ENCODE data around the gene PRSS8.

DNA sequence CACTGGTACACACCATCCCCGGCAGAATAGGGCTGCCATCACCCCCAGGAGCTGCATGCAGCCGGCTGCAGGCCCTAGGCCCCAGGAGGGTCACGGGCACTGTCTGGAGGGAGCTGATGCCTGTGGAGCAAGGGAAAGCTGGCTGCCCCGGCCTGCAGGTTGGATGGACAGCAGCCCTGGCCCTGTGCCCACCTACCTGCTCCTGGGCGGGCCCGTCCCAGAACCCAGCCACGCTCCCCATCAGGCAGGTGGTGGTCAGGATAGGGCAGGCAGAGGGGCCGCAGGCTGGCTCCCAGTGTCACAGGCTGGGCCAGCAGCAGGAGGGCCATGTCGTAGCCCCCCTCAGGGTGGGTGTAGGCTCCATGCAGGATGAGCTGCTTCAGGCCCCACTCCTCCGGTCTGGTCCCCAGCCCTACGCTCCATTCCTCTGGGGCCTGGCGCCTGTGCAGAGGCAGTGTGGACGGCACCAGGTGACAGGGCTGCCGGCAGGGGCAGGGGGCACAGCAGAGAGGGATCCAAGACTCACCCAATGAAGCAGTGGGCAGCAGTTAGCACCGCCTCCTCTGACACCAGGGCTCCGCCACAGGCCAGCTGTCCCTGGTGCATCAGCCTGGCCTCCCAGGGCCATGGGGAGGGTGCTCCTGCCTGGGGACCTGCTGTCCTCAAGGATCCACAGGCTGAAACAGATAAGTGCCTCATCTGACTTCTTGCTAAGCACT lies 50.8 kb downstream of the PRSS8 start:
- TF ChIP-seq, protein P1, sequence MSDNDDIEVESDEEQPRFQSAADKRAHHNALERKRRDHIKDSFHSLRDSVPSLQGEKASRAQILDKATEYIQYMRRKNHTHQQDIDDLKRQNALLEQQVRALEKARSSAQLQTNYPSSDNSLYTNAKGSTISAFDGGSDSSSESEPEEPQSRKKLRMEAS (IDR thresholded peaks at IDR 0.05), result no peak
- no peak for TF ChIP-seq NFIC (IDR thresholded peaks at IDR 0.05)
- no peak for TF ChIP-seq TCF12 (IDR thresholded peaks at IDR 0.05; ENCODE audit: low read depth)
- no peak for TF ChIP-seq EGR1 (IDR thresholded peaks at IDR 0.05)
- no peak for TF ChIP-seq RAD21 (IDR thresholded peaks at IDR 0.05; ENCODE audit: low read depth)
- TF ChIP-seq EP300 (IDR thresholded peaks at IDR 0.05; ENCODE audit: borderline replicate concordance), result no peak
- TF ChIP-seq, protein P2, sequence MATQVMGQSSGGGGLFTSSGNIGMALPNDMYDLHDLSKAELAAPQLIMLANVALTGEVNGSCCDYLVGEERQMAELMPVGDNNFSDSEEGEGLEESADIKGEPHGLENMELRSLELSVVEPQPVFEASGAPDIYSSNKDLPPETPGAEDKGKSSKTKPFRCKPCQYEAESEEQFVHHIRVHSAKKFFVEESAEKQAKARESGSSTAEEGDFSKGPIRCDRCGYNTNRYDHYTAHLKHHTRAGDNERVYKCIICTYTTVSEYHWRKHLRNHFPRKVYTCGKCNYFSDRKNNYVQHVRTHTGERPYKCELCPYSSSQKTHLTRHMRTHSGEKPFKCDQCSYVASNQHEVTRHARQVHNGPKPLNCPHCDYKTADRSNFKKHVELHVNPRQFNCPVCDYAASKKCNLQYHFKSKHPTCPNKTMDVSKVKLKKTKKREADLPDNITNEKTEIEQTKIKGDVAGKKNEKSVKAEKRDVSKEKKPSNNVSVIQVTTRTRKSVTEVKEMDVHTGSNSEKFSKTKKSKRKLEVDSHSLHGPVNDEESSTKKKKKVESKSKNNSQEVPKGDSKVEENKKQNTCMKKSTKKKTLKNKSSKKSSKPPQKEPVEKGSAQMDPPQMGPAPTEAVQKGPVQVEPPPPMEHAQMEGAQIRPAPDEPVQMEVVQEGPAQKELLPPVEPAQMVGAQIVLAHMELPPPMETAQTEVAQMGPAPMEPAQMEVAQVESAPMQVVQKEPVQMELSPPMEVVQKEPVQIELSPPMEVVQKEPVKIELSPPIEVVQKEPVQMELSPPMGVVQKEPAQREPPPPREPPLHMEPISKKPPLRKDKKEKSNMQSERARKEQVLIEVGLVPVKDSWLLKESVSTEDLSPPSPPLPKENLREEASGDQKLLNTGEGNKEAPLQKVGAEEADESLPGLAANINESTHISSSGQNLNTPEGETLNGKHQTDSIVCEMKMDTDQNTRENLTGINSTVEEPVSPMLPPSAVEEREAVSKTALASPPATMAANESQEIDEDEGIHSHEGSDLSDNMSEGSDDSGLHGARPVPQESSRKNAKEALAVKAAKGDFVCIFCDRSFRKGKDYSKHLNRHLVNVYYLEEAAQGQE (IDR thresholded peaks at IDR 0.05; ENCODE audit: low read depth), result no peak
- no peak for TF ChIP-seq USF1 (IDR thresholded peaks at IDR 0.05)
- TF ChIP-seq ZBTB7A (IDR thresholded peaks at IDR 0.05; ENCODE audit: low read depth), result no peak
